ENCODE results near the gene COG7.
A peak's percentile ranks its signal among the peaks of the same experiment; 100 is the strongest.
"Not testable (repeated sequence)": the region's sequence is repeated elsewhere in the genome, so short reads cannot be mapped to it uniquely, and the experiment has no call there.

Gene COG7

GRCh38 chr16:23388786-23389185, 64.2 kb downstream of the COG7 start:
- DNase-seq (ENCODE audit: low spot score) (no peak), FAIRE-seq (no peak)

- no peak for FAIRE-seq
- no peak for DNase-seq (ENCODE audit: low spot score)
These were observed 65.3 kb downstream of the COG7 start for GRCh38 chr16:23387666-23388065.

GRCh38 chr16:23385441-23385840, 67.5 kb downstream of the COG7 start:
- FAIRE-seq, result no peak
- DNase-seq (ENCODE audit: low spot score), result no peak

- FAIRE-seq (no peak), DNase-seq (ENCODE audit: low spot score) (no peak)
These were observed 68.1 kb downstream of the COG7 start for GRCh38 chr16:23384878-23385277.

- FAIRE-seq (no peak), DNase-seq (ENCODE audit: low spot score) (no peak)
These were observed 69.1 kb downstream of the COG7 start for GRCh38 chr16:23383881-23384280.

- DNase-seq (ENCODE audit: low spot score), result no peak
- FAIRE-seq, result no peak
These were observed 70.7 kb downstream of the COG7 start for GRCh38 chr16:23382279-23382678.

- FAIRE-seq; DNase-seq (ENCODE audit: low spot score): not testable (repeated sequence)
These were observed 71.3 kb downstream of the COG7 start for GRCh38 chr16:23381702-23382101.

GRCh38 chr16:23380501-23380951, 72.5 kb downstream of the COG7 start:
- no peak for FAIRE-seq
- DNase-seq (ENCODE audit: low spot score), result no peak

- DNase-seq (ENCODE audit: low spot score), result no peak
- no peak for FAIRE-seq
These were observed 73.3 kb downstream of the COG7 start for GRCh38 chr16:23379707-23380106.

GRCh38 chr16:23378921-23379320, 74.1 kb downstream of the COG7 start:
- FAIRE-seq (no peak), DNase-seq (ENCODE audit: low spot score) (no peak)

GRCh38 chr16:23378256-23378655, 74.7 kb downstream of the COG7 start:
- FAIRE-seq (no peak), DNase-seq (ENCODE audit: low spot score) (no peak)

GRCh38 chr16:23377071-23377931, 75.7 kb downstream of the COG7 start:
- FAIRE-seq, result no peak
- DNase-seq (ENCODE audit: low spot score), result no peak

- no peak for FAIRE-seq
- DNase-seq (ENCODE audit: low spot score), result no peak
These were observed 77.3 kb downstream of the COG7 start for GRCh38 chr16:23375643-23376042.

- FAIRE-seq (no peak), DNase-seq (ENCODE audit: low spot score) (no peak)
These were observed 78.1 kb downstream of the COG7 start for GRCh38 chr16:23374721-23375510.

GRCh38 chr16:23373436-23374219, 79.4 kb downstream of the COG7 start:
- DNase-seq (ENCODE audit: low spot score) (peak; percentile 14), FAIRE-seq (no peak)

GRCh38 chr16:23371368-23371767, 81.6 kb downstream of the COG7 start:
- DNase-seq (ENCODE audit: low spot score) (no peak), FAIRE-seq (no peak)

- FAIRE-seq, result no peak
These were observed 83.6 kb downstream of the COG7 start for GRCh38 chr16:23369416-23369815.

GRCh38 chr16:23368469-23368868, 84.5 kb downstream of the COG7 start:
- peak; percentile 45 for DNase-seq (ENCODE audit: low spot score)
- no peak for FAIRE-seq

More at GRCh38 chr16:23369416-23369815, 83.6 kb downstream of the COG7 start:
- DNase-seq (ENCODE audit: low spot score), result no peak

GRCh38 chr16:23367988-23368387, 85.0 kb downstream of the COG7 start:
- DNase-seq (ENCODE audit: low spot score), result no peak
- FAIRE-seq, result no peak

- DNase-seq (ENCODE audit: low spot score), result no peak
- FAIRE-seq, result no peak
These were observed 85.4 kb downstream of the COG7 start for GRCh38 chr16:23367564-23367963.

- not testable (repeated sequence) for DNase-seq (ENCODE audit: low spot score); FAIRE-seq
These were observed 86.6 kb downstream of the COG7 start for GRCh38 chr16:23366341-23366740.

Measured in RCC 7860 (cell line).